ENCODE data around the gene CLDN19.

Gene CLDN19

DNA sequence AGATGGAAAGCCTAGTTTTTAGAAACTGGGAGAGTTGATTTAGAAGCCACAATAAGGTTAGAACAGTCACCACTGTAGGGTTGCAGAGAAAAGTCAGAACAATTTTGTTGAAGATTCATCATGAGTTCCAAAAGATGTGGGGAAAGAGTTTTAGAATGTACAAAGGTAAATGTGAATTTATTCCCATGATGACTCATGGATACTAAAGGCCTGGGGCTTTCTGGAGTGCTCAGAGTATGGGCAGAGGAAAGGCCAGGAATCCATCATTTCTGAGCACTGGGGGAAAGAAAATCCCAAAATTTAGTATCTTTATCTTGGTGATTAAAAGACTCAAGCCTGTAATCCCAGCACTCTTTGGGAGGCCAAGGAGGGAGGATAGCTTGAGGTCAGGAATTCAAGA is 40.0 kb downstream of the CLDN19 start:
- DNase-seq (ENCODE audit: low spot score), result no peak

DNA sequence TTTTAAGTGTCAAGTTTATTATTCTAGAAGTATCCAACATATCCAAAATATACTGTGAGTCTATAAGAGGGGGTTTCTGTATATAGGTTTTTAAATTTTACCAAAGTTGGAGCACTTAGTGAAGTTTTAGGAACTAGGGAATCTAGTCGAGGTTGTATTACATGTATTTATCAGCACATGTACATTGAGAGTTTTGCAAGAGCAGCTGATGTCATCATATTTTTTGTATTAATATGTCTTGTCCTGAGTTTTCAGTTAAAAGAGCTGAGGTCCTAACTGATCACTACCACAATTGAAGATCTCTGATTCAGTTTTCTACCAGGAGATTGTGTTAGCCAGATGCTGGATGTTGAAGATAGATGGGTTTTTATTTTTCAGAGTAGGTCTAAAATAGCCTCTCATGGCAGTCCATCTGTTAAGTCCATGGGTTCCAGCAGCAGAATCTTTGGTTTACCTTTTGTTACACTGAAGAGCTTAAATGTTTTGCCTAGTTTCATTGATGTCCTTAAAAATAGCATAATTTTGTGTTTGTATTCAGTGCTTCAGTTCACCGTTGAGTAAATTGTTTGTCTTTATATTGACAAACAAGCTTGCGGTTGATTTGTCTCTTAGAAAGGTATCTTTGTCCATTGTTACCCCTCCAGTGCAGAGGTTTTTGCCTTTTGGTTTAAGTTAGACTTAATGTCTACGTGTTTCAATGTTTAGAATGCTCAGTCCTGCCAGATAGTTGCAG is 41.8 kb downstream of the CLDN19 start:
- no peak for DNase-seq (ENCODE audit: low spot score)

DNA sequence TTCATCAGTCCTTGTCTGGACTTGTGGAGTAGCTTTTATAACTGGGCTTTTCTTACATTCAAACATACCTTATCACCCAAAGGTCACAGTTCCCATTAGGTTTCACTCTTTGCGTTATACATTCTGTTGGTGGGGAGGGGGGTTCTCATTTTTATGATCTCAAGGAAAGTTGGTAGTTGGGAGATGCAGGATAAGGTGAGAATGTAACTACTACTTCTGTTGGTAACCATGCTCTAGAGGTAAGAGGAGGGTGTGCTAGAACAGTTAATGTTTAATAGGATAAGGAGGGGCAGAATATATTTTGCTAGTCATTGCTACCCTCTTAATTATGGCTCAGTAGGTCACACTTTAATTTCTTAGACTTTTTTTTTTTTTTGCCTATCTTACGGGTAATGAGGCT is 47.1 kb downstream of the CLDN19 start:
- no peak for DNase-seq (ENCODE audit: low spot score)

DNA sequence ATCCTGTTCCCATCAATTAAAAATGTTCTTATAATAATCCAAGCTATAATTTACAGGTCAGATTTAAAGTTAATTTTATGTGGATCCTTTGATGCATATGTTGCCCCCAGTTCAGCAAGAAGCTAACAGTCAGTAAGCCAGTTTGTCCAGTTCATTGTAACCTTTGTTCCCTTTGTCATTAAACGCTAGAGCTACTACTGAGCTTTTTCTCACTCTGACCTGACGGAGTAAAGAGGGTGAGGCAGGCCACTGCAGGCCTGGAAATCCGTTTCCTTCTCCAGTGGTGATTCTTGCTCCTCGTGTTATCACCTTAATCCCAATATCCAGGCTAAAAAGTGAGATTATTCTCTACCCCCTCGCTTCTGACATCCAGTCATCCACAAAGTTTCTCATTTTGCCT is 47.6 kb downstream of the CLDN19 start:
- no peak for DNase-seq (ENCODE audit: low spot score)

DNA sequence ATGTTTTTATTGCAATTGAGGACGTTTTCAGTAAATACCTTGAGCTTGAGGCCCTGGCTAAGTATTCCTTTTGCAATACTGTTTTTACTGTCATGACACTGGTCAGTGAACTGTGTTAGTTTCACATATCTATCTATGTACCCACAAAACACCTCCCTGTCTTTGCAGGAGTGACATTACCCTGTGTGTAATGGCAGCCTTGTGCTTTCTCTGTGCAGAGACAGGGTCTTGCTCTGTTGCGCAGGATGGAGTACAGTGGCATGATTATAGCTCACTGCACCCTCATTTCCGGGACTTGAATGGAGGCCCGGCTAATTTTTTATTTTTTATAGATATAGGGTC is 48.9 kb downstream of the CLDN19 start:
- DNase-seq (ENCODE audit: low spot score), result no peak

DNA sequence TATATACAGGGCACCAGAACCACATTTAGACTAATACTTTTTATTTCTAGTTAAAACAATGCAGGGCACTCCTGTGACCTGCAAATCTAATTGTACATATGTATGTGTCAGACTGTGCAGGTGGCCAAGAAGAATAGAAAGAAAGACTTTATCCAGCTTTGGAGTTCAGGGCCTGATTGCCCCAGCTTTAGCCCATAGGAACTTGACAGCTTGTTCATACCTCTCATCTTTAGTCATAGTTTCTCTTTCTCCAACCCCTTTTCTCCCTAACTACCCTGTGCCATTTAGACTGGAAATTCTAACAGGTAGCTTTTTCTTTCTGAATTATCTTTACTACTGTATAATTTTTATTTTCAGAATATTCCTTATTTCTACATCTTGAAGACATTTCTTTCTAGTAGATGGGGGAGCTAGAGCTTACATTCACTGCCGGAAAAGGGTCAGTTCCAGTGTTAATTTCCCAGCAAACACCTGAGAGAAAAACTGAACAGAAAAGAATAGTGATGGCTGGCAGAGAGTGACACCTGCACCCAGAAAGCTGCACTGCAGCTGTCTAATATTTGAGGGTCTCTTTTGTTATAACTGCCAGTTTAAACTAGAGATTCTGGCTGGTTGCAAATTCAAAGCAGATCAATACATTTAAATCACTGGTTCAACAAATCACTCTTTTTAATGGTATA is 49.4 kb downstream of the CLDN19 start:
- no peak for DNase-seq (ENCODE audit: low spot score)

DNA sequence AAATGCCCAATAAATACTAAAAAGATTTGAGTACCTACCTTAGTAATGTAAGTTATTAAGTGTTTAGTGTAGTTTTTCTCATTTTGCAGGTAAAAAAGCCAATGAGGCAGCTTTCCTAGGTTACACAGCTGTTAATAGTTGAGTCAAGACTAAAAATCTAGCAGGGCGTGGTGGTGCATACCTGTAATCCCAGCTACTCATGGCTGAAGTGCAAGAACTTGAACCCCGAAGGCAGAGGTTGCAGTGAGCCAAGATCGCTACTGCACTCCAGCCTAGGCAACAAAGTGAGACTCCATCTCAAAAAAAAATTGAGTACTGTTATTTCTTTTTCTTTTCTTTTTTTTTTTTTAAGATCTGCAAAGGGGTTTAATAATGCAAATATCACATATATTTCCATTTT is 50.1 kb downstream of the CLDN19 start:
- DNase-seq (ENCODE audit: low spot score), result no peak

DNA sequence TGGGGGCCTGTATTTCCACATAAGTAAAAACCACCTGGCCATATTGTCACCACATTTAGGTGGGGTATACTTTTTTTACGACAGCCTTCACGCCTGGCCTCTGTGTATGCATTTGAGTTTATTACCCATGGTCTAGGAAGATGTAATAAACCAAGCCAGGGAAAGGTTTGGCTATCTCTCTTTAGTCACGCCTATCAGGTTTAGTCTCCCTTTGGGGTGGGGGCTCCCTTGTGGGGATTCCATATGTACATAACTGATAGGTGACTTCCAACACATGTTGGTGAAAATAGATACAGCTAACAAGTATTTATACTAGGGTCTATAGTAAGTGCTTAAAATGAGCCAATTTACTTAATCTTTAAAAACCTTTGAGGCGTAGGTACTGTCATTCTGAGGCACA is 53.6 kb downstream of the CLDN19 start:
- no peak for DNase-seq (ENCODE audit: low spot score)

DNA sequence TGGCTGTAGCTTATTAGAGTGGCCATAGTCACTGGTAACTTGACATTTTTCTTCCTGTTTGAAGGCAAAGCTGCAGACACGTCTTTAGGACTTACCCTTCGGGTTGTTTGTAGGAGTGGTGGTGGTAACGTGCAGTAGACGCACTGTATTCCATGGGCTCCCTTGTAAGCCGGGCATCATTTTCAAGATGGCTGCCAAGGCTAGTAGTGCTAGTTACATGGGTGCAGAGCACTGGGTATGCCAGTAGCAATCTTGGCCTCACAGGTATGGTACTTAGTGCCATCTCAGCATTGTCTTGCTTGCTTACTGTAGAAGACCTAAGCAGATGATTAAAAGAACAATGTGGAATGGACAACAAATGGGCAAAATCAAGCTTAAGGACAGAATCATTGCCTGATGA is 55.9 kb downstream of the CLDN19 start:
- DNase-seq (ENCODE audit: low spot score), result no peak
